HG02852 (cell line): ENCODE measurements around the gene URI1.
"Not testable (repeated sequence)": the region's sequence is repeated elsewhere in the genome, so short reads cannot be mapped to it uniquely, and the experiment has no call there.

ENCODE experiments used
- ATAC-seq: cut with Tn5 transposase; IDR thresholded peaks from one replicate; pipeline ENCODE4 v1.9.1; 2021; ENCODE audit warnings: mild to moderate bottlenecking, moderate library complexity; ENCODE audit not compliant: unreplicated experiment

Gene URI1

DNA sequence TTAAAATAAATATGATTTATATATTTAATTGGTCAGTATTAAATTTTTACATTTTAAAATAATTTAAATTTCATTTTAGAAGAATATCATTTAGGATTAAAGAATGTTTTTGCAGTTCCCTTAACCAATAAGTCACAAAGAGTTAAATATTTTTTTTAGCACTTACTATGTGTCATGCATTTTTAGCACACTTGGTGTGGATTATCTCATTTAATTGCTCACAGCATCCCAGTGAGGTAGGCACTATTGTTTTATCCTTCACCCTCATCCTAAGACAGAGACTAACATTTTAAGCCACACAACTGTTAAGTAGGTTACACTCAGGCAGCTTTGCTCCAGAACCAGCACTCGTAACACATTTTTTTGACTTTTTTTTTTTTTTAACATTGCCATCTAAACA, 78.2 kb downstream of the URI1 start:
- no peak for ATAC-seq

DNA sequence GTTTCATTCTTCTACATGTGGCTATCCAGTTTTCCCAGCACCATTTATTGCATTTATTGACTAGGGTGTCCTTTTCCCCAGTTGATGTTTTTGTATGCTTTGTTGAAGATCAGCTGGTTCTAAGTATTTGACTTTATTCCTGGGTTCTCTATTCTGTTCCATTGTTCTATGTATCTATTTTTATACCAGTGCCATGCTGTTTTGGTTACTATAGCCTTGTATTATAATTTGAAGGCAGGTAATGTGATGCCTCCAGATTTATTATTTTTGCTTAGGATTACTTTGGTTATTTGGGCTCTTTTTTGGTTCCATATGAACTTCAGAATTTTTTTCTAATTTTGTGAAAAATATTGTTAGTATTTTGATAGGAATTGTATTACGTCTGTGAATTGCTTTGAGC, 80.6 kb downstream of the URI1 start:
- no peak for ATAC-seq

DNA sequence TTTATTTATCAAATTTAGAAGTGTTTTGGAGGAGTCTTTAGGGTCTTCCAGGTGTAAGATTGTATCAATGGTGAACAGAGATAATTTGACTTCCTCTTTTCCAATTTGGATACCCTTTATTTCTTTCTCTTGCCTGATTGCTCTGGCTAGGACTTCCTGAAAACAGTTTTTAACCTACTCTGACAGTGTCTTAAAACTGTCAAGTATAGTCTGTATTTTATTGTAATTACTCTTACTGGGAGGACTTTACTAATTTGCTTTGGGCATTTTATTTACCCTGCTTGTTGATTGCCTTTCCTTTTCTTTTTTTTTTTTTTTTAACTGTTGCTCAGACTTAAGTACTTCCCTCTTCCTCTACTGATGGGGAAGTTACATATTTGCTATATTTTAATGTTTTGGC, 81.3 kb downstream of the URI1 start:
- ATAC-seq = no peak

DNA sequence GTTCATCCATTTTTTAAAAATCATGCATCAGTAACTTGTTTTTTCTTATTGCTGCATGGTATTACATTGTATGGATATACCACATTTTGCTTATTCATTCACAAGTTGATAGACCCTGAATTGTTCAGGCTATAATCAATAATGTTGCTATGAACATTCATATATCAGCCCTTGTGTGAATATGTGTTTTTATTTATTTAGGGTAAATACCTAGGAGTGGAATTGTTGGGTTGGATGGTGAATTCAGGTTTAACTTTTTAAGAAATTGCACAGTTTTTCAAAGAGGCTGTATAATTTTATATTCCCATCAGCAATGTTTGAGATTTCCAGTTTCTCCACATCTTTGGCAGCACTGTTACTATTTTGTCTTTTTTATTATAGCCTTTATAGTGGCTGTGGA, 82.1 kb downstream of the URI1 start:
- ATAC-seq = no peak

DNA sequence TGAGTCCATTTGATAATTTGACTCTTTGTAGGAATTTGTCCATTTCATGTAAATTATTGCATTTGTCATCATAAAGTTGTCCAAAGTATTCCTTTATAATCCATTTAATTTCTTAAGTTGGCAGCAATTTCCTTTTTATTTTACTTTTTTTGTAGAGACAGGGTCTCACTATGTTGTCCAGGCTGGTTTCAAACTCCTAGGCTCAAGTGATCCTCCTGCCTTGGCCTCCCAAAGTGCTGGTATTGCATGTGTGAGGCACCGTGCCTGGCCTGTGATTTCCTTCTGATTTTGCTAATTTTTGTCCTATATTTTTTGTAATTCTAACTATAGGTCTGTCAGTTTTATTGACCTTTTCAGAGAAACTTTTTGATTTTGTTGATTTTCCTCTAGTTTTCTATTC, 84.9 kb downstream of the URI1 start:
- ATAC-seq = no peak

DNA sequence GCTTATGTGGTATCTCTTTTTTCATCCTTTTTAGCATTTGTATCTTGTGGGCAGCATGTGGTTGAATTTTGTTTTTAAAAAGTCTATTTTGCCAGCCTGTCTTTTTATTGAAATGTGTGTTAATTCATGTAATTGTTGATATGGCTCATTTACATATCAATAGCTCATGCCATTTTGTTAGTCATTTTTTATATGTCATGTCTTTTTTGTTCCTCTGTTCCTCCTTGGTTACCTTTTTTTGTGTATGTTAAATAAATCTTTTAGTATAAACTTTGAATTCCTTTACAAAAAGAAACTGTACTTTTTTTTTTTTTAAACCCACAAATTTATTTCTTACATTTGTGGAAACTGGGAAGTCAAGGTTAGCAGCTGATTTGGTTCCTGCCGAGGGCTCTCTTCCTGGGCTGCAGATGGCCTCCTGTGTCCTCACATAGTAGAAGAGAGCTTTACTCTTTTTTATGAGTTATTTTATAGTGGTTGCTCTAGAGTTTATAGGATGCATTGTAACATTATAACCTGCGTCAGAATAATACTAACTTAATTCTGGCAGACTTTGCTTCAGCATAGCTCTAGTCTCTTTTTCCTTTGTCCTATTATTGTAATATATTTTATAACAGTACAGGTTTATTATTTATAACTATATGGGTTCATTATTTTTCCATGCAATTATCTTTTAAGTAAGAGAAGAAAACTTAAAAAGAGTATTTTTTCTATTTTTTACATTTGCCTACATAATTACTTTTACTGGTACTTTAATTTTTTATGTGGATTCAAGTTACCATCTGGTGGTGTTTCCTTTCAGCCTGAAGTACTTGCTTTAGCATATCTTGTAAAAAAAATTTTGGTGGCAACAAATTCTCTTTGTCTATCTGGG, 86.3 kb downstream of the URI1 start:
- ATAC-seq = no peak

DNA sequence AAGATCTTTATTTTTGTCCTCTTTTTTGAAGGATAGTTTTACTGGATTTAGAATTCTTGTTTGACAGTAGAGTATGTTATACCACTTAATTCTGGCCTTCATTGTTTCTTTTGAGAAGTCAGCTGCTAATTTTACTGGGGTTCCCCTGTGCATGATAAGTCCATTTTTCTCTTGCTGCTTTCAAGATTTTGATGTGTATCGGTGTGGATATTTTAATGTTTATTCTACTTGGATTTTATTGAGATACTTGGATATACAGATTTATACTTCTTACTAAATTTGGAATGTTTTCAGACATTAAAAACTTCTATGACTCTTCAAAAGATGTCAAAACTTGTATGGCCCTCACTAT, 86.9 kb downstream of the URI1 start:
- ATAC-seq = no peak

DNA sequence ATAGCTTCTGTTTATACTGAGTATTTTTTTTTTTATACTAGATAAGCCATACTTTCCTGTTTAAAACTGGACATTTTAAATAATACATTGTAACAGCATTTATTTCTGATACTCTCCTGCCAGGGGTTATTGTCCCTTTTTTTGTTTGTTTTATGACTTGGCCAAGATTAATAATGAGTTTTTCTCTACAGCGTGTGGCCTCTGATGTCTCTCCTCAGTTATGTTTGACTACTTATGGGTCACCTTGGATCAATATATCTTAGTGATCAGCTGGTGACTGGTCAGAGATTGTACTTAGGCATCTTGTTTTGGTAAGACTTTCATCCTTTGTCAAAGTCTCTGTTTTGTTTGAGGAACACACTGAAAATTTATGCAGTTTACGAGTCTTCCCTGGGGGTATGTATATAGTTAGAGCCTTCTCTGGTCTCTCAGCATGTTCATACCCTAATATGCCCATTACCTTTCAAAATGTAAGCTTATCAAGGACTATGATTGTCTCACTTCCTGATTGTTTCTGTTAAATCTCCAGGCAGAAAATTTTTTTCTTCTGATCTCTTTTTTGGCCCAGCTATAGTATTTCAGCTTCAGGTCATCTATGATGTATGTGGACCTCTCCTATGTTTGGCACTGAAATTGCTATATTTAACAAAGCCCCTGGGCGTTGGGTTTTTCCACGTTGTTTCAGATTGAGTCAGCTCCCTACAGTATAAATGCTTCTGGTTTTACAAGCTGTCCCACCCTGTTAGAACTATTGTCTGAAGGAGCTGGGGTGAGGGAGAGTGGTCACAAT, 87.9 kb downstream of the URI1 start:
- peak; percentile 91 for ATAC-seq

DNA sequence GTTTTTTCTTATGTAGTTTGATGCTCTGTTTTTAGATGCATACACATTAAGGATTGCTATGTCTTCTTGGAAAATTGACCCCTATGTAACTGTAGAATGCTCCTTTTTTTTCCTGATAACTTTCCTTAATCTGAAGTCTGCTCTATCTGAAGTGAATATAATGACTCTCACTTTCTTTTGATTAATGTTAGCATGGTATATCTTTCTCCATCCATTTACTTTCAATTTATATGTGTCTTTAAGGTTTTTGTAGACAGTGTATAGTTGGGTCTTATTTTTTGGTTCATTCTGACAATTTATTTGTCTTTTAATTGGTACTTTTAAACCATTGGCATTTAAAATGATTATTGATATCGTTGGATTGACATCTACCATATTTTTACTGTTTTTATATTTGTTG, 92.3 kb downstream of the URI1 start:
- ATAC-seq = no peak

DNA sequence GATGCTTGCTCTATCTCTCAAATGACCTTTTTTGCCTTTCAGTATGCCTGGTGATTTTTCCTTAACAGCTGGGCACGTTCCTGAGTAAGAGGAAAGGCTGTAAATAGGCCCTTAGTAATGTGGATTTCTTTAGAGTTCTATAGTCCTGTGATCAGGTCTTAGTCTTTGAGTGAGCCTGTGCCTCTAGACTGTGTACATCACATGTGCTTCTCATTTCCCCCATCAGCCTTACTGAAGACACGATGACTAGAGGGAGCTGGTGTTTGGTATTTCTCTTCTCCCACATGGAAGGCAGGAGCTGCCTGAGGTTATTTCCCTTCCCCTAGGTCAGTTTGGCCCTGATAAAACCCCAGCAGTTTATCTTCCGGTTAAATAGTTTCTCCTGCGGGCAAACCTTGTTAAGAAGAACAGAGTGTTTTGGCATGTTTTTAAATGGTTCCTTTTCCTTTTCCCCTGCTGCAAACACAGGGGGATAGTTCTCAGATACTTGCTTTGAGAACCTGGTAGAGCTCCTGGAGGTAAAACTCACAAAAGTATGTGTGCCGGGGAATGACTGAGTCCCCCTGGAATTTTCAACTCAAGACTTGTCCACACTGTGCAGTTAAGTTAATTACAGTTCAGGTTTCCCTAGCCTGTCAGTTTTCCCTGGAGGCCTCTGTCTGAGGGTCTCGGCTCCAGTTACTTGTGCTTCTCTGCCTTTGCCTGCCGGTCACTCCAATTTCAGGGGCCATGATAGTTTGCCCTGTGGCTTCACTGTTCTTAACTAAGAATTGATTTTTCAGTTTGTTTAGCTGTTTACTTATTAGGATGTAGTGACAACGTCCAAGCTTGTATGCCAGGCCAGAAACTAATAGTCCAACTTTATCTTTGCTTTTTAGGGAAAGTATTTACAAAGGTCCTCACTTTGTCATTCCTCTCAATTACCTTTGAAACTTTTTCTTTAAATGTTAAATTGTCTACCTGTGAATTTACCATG, 94.4 kb downstream of the URI1 start:
- ATAC-seq = no peak

DNA sequence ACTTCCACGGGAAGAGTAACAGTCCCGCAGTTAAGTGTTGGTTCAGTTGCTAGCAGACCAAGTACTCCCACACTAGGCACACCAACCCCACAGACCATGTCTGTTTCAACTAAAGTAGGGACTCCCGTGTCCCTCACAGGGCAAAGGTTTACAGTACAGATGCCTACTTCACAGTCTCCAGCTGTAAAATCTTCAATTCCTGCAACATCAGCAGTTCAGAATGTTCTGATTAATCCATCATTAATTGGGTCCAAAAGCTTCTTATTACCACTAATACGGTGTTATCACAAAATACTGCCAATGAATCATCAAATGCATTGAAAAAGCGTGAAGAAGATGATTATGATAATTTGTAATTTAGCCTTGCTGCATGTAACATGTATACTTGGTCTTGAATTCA, 95.8 kb downstream of the URI1 start:
- no peak for ATAC-seq

DNA sequence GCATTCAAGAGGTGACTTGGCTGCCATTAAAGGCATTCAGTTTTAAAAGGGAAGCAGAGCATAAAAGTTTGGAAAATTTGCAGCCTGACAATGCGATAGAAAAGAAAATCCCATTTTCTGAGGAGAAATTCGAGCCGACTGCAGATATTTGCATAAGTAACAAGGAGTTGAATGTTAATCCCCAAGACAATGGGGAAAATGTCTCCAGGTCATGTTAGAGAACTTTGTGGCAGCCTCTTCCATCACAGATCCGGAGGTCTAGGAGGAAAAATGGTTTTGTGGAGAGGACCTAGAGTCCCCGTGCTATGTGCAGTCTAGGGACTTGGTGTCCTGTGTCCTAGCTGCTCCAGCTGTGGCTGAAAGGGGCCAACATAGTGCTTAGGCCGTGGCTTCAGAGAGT, 99.9 kb downstream of the URI1 start:
- ATAC-seq = not testable (repeated sequence)

DNA sequence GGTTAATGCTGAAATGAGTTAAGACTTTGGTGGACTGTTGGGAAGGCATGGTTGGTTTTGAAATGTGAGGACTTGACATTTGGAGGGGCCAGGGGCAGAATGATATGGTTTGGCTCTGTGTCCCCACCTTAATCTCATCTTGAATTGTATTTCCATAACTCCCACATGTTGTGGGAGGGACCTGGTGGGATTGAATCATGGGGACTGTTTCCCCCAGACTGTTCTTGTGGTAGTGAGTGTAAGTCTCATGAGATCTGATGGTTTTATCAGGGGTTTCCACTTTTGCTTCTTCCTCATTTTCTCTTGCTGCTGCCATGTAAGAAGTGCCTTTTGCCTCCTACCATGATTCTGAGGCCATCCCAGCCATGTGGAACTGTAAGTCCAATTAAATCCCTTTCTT, 101.0 kb downstream of the URI1 start:
- not testable (repeated sequence) for ATAC-seq

DNA sequence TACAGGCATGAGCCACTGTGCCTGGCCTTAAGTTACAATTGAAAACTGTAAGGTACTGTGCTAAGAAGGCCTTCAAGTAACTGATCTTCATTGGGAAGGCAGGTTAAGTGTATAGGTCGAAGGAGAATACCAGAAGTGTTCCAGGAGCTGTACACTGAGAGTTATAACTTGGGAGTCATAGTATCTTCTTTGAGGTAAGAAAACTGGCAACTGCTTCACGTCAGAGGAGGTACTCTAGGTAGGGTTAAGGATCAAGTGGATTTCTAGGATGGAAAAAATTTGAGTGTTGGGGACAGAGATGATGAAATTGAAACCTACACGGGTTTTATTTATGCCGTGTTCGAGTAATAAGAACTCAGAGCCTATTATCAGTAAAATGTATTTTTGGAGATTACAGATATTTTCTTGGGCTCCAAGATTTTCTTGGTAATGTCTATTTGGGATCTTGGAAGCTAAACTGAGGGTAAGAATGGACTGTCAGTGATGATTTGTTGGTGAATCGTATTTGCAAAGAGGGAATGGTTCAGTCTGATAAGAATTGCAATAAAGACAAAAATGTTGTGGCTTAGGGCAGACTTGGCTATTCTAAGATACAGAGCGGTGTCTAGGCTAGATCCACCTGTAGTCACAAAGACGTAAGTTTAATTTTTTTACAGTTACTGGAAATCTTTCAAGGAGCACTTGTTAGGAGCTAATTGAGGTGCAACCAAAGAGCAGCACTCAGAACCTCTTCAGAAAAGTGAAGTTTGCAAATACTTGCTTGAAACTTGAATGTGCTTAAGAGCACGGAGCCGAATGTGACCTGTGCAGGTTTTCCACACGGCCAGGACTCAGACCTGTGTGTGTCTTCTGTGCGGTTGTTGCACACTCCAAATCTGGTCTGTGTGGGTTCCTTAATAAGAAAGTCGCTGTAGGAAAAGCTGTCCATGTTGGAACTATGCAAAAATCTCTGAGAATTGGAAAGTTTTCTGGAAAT, 102.5 kb downstream of the URI1 start:
- no peak for ATAC-seq

DNA sequence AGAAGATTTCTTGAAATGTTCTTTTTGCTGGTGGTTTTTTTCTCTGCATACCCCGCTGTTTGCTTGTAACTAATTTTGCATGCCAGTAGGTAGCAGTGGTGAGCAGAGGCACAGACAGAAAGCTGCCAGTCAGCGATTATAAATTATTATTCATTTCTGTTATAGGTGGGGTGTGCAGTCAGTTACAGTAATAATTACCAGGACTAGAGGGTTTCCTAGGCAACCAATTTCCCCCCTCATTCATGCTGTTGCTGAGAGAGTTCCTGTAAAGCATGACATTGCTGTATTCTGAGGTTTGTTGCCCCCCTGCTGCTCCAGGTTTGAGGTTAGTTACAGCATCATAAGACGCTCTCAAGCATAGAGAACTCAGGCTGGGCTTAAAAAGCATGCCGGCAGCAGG, 104.5 kb downstream of the URI1 start:
- peak; percentile 68 for ATAC-seq

DNA sequence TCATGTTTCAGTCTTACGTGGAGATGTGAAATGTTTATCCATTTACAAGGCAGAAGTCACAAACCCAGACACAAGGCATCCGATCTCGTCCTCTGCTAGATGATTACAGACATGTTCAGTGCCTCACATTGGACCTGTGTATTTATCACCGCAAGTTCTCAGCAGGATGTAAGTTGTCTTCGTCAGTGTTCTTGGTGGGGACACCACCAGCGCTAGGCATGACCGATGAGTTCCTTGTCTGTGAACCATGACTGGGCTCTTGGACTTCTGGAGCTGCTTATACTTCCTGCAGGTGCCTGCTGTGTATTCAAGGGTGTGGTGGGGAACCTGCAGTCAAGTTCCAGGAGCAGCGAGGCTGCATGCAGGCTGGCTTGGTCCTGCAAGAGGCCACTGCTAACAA, 105.4 kb downstream of the URI1 start:
- ATAC-seq = no peak

DNA sequence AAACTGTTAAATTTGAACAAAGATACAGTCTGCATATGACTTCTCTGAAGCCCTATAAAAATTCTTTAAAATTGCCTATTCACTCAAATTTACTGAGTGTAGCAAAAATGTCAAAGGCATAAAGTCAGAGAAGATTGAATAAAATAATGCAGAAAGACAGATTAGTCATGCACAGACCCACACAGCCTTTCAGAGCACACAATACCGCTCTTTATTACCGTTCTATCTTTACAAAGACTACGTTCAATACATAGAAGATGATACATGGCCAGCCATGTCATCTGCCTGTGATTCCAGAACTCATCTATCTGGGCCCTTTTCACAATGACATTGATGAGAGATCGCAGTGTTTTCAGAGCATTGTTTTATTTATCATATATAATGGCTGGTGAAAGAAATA, 107.2 kb downstream of the URI1 start:
- ATAC-seq = no peak

DNA sequence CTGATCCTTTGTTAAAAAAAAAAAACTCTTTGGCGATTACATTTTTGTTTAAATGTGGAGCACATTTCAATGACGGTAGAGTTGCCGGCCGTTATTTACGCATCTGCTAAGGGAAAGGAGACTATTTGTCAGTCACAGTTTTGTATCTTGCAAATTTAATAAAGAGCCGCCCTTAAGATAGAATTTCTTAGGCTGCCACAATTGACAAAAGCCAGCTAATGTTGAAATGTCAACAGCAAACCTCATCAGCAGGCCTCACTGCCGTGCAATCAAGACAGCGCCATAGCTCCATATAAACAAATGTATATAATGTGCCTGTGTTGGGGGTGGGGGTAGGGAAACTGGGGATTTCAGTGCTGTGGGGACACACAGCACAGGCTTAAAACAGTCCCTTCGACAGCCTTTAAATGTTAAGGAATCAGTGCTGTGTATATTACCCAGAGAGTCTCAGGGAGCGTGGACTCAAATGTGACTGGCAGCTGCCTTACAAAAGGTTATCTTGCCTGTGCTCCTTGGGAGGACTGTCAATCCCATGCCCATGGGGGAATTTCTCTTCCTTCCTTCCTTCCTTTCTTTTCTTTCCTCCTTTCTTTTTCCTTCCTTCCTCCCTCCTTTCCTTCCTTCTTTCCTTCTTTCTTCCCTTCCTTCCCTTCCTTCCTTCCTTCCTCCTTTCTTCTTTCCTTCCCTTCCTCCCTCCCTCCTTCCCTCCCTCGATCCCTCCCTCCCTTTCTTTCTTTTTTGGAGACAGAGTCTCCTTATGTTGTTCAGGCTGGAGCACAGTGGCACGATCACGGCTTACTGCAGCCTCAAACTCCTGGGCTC, 108.0 kb downstream of the URI1 start:
- ATAC-seq = no peak
